Calu3 (cell line): ENCODE data around the gene HRC. TPM values are rescaled to one million over a fixed set of nuclear protein-coding genes. Genes with fewer than 3 reads are reported as not detected.
"Not testable (repeated sequence)": the region's sequence is repeated elsewhere in the genome, so short reads cannot be mapped to it uniquely, and the experiment has no call there.

Experiments
- BruUV-seq: library from RNA; stranded (reverse); fragments of 400-500 nt; replicated peaks from 2 replicates; lab custom pipeline; 2021; lab: Mats Ljungman, UMichigan
- CTCF ChIA-PET: fragments of 300-600 bp; sonication (Branson Sonifier 250); formaldehyde crosslinking; loops from one replicate; lab custom pipeline; 2022; ENCODE audit warnings: antibody characterized with exemption; lab: Charles Lee
- DNase-seq: peaks from one replicate; pipeline ENCODE4 v3.0.0; 2022
- H3K27ac Mint-ChIP-seq: one replicate; pipeline ENCODE4 v1.8.0; 2022; ENCODE audit warnings: mixed read lengths; ENCODE audit not compliant: unreplicated experiment
- H3K27me3 Mint-ChIP-seq: one replicate; pipeline ENCODE4 v1.8.0; 2022; ENCODE audit warnings: mixed read lengths; ENCODE audit not compliant: unreplicated experiment
- H3K36me3 Mint-ChIP-seq: one replicate; pipeline ENCODE4 v1.8.0; 2022; ENCODE audit warnings: mild to moderate bottlenecking, moderate library complexity, mixed read lengths; ENCODE audit not compliant: insufficient read depth, unreplicated experiment
- H3K4me1 Mint-ChIP-seq: one replicate; pipeline ENCODE4 v1.8.0; 2022; ENCODE audit warnings: mild to moderate bottlenecking, low read depth, mixed read lengths; ENCODE audit not compliant: unreplicated experiment
- H3K4me3 Mint-ChIP-seq: one replicate; pipeline ENCODE4 v1.8.0; 2022; ENCODE audit warnings: mild to moderate bottlenecking, low read depth, moderate library complexity, mixed read lengths; ENCODE audit not compliant: unreplicated experiment
- H3K9me3 Mint-ChIP-seq: one replicate; pipeline ENCODE4 v1.8.0; 2022; ENCODE audit warnings: low read depth, mixed read lengths; ENCODE audit not compliant: unreplicated experiment
- intact Hi-C: fragments of 100-400 bp; cut with micrococcal nuclease; formaldehyde crosslinking; loops from one replicate; pipeline ENCODE4 v1.10.0; 2022; ENCODE audit not compliant: unreplicated experiment
- total RNA-seq: library from RNA; stranded (reverse); gene quantifications from 2 replicates; pipeline ENCODE4 v1.2.3, GENCODE V29; 2022
- TF ChIP-seq, protein P1 (sequence below): fragments of 200-600 bp; IDR thresholded peaks from one replicate; pipeline ENCODE4 v1.8.0; 2022; ENCODE audit warnings: antibody characterized with exemption; ENCODE audit not compliant: unreplicated experiment

Gene HRC
- total RNA-seq, 1 experiment from 2014 or later = not detected

GRCh38 chr19:49125025-49125731 is 30.0 kb downstream of the HRC start:
- H3K27ac Mint-ChIP-seq = no peak overlapping the region
- H3K9me3 Mint-ChIP-seq = peaks cover 2% of the 10 kb centered on the region
- intact Hi-C loops = no loop called here
- H3K4me1 Mint-ChIP-seq = peaks cover 21% of the 10 kb centered on the region
- peak overlapping the region; percentile 17 for H3K4me3 Mint-ChIP-seq
- TF ChIP-seq, protein P1, sequence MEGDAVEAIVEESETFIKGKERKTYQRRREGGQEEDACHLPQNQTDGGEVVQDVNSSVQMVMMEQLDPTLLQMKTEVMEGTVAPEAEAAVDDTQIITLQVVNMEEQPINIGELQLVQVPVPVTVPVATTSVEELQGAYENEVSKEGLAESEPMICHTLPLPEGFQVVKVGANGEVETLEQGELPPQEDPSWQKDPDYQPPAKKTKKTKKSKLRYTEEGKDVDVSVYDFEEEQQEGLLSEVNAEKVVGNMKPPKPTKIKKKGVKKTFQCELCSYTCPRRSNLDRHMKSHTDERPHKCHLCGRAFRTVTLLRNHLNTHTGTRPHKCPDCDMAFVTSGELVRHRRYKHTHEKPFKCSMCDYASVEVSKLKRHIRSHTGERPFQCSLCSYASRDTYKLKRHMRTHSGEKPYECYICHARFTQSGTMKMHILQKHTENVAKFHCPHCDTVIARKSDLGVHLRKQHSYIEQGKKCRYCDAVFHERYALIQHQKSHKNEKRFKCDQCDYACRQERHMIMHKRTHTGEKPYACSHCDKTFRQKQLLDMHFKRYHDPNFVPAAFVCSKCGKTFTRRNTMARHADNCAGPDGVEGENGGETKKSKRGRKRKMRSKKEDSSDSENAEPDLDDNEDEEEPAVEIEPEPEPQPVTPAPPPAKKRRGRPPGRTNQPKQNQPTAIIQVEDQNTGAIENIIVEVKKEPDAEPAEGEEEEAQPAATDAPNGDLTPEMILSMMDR = no peak
- CTCF ChIA-PET = interaction anchor here (0.6 to 1.2 kb wide), 2 partner anchors 24 to 27 kb away, joined by 3 read pairs; no protein-coding TSS in a partner anchor
- peak; percentile 15 for DNase-seq
- no TSS peak for BruUV-seq
- H3K27me3 Mint-ChIP-seq = peaks cover 28% of the 10 kb centered on the region
- H3K36me3 Mint-ChIP-seq = peaks cover 17% of the 10 kb centered on the region

DNA sequence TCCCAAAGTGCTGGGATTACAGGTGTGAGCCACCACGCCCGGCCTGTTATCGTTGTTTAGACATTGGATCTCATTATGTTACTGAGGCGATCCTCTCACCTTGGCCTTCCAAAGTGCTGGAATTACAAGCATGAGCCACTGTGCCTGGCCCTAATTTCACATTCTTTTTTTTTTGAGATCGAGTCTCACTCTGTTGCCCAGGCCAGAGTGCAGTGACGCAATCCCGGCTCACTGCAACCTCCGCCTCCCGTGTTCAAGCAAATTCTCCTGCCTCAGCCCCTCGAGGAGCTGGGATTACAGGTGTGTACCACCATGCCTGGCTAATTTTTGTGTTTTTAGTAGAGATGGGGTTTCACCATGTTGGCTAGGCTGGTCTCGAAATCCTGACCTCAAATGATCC is 31.9 kb downstream of the HRC start:
- DNase-seq, H3K4me3 Mint-ChIP-seq, H3K9me3 Mint-ChIP-seq, H3K27ac Mint-ChIP-seq, intact Hi-C loops, BruUV-seq: not testable (repeated sequence)
- CTCF ChIA-PET = interaction anchor here (0.5 to 0.7 kb wide), 2 partner anchors 54 to 75 kb away, joined by 3 to 5 read pairs; no protein-coding TSS in a partner anchor
- Mint-ChIP-seq H3K4me1 (peaks cover 17% of the 10 kb centered on the region), H3K36me3 (peaks cover 31% of the 10 kb centered on the region), H3K27me3 (peaks cover 37% of the 10 kb centered on the region)

DNA sequence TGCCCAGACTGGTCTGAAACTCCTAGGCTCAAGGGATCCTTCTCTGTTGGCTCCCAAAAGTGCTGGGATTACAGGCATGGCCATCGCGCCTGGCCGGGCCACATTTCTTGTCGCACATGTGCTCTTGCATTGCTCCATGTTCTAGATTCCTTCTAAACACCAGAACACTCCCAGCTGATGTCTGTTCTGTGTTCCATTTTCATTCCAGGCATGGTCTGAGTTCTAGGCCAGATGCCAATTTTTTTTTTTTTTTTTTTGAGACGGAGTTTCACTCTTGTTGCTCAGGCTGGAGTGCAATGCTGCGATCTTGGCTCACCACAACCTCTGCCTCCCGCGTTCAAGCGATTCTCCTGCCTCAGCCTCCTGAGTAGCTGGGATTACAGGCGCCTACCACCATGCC is 33.4 kb downstream of the HRC start:
- H3K27ac Mint-ChIP-seq, intact Hi-C loops, CTCF ChIA-PET, H3K4me3 Mint-ChIP-seq, H3K9me3 Mint-ChIP-seq, BruUV-seq, DNase-seq: not testable (repeated sequence)
- peaks cover 37% of the 10 kb centered on the region for H3K27me3 Mint-ChIP-seq
- peaks cover 26% of the 10 kb centered on the region for H3K36me3 Mint-ChIP-seq
- H3K4me1 Mint-ChIP-seq = peaks cover 26% of the 10 kb centered on the region

DNA sequence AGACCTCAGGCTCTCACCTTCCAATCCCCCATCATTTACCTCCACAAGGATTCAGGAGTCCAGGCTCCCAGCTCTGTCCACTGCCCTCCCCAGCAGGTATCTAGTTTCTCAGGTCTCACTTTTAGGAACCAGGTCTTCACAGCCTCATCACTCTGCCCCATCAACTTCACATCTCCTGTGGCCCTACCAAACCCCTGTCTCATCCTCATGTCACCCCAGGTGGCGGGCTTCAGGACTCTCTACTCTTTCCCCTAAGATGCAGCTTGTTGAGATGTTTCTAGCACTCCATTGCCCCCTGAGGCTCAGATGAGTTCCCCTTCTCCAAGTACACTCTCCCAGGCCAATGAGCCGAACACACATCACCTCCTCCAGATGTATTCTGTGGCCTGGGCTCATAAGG is 34.3 kb downstream of the HRC start:
- Mint-ChIP-seq H3K27me3 (peaks cover 37% of the 10 kb centered on the region), H3K4me3 (peak overlapping the region; percentile 93), H3K36me3 (peaks cover 33% of the 10 kb centered on the region), H3K9me3 (no peaks in the 10 kb centered on the region), H3K27ac (no peak overlapping the region), H3K4me1 (peaks cover 31% of the 10 kb centered on the region)
- CTCF ChIA-PET = interaction anchor here (1.1 kb wide), 1 partner anchor 25 kb away, joined by 3 read pairs; no protein-coding TSS in a partner anchor
- BruUV-seq = no TSS peak
- DNase-seq = no peak
- TF ChIP-seq, protein P1 = no peak
- intact Hi-C loops = no loop called here

DNA sequence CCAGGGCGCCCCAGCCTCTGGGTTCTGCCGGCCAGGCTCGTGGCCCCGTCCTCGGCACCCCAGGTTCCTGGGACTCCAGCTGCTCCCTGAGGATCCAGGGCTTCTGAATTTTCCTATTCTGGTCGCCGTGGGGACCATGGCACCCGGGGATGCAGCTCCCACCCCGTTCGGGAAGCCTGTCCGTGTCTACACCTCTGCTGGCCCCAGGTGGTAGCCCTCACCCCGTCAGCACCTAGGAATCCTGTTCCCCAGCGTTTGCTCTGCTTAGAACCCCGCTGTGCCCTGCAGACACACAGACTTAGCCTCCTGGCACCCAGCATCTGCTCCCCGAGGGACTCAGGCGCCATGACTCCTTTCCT is 34.9 kb downstream of the HRC start:
- Mint-ChIP-seq H3K27me3 (peaks cover 37% of the 10 kb centered on the region), H3K4me3 (peak overlapping the region; percentile 93), H3K4me1 (peaks cover 31% of the 10 kb centered on the region), H3K27ac (no peak overlapping the region), H3K36me3 (peaks cover 35% of the 10 kb centered on the region), H3K9me3 (no peaks in the 10 kb centered on the region)
- DNase-seq = peak; percentile 11
- TF ChIP-seq, protein P1 = no peak
- CTCF ChIA-PET = interaction anchor here (1.1 to 1.6 kb wide), 2 partner anchors 26 to 79 kb away, joined by 3 to 6 read pairs; no protein-coding TSS in a partner anchor
- intact Hi-C loops = no loop called here
- BruUV-seq = no TSS peak
